Loucy (cell line): ENCODE data around the gene NEK4.

Experiments used
- CTCF ChIP-seq: fragments of 200-600 bp; sonication (generic); conservative IDR thresholded peaks from 2 replicates; pipeline ENCODE4 v1.5.1; 2014; ENCODE audit warnings: mild to moderate bottlenecking, antibody characterized with exemption, low read length
- EZH2phosphoT487 ChIP-seq: fragments of 200-600 bp; IDR thresholded peaks from 2 replicates; pipeline ENCODE4 v1.6.1; 2018; ENCODE audit warnings: antibody characterized with exemption, mild to moderate bottlenecking, moderate library complexity, borderline replicate concordance

GRCh38 chr3:52712291-52713212 is 58.2 kb downstream of the NEK4 start:
- TF ChIP-seq CTCF (no peak), EZH2phosphoT487 (no peak)
